Pancreas (tissue), 10 donors: ENCODE results near the gene MPV17L2. TPM values are rescaled to one million over a fixed set of nuclear protein-coding genes. Genes with fewer than 3 reads are reported as not detected.

Source experiments
- ATAC-seq, 4 donors: fragments of 200-7000 bp; cut with Tn5 transposase; one replicate each; pipeline versions ENCODE4 v1.8.0 to v1.9.1; 2020; ENCODE audit warnings: mild to moderate bottlenecking in 4 of 4, moderate library complexity in 4 of 4
- DNase-seq, 6 donors: peaks; one replicate each; pipeline ENCODE4 v3.0.0-alpha.2; 2020
- FAIRE-seq: peaks from 2 replicates; lab custom pipeline; 2012; peaks lifted over from hg19 to GRCh38; lab: Jason Lieb, UNC
- H3K27ac ChIP-seq, 4 donors: fragments of 200-600 bp; sonication (generic); 1 replicate in 3 of 4; 2 replicates in 1 of 4; pipeline versions ENCODE4 v1.5.0 to v1.8.0; 2020
- H3K27me3 ChIP-seq, 4 donors: fragments of 200-600 bp; one replicate each; pipeline ENCODE4 v1.8.0; 2021
- H3K36me3 ChIP-seq, 3 donors: fragments of 200-600 bp; sonication (generic) in 1 of 3; one replicate each; pipeline versions ENCODE4 v1.5.0 to v1.8.0; 2020 to 2021
- H3K4me1 ChIP-seq, 3 donors: fragments of 200-600 bp; one replicate each; pipeline ENCODE4 v1.8.0; 2021
- H3K4me3 ChIP-seq, 4 donors: fragments of 200-600 bp; sonication (generic) in 2 of 4; one replicate each; pipeline versions ENCODE4 v1.5.0 to v1.8.0; 2020 to 2021
- H3K9me3 ChIP-seq, 4 donors: fragments of 200-600 bp; one replicate each; pipeline ENCODE4 v1.8.0; 2021
- CTCF ChIP-seq, 4 donors: fragments of 200-600 bp; sonication (generic) in 3 of 4; IDR thresholded peaks; one replicate each; pipeline versions ENCODE4 v1.5.0 to v1.8.0; 2021; ENCODE audit warnings: antibody characterized with exemption in 4 of 4
- WGBS, 2 donors: extraction: QIAGEN DNeasy Blood & Tissue Kit; methylation state at CpG; one replicate each; pipeline ENCODE4 v1.1.7; 2013; 5-methylcytosine and 5-hydroxymethylcytosine counted together
- intact Hi-C, 3 donors: fragments of 100-400 bp; cut with DNase I; formaldehyde crosslinking; loops; one replicate each; pipeline versions ENCODE4 v1.11.1 to v1.14.2; 2022
- polyA plus RNA-seq, 2 donors: library from polyadenylated mRNA; stranded (reverse); fragments of 200-250 nt; gene quantifications; one replicate each; pipeline ENCODE4 v1.2.3, GENCODE V29; 2013
- total RNA-seq, 6 donors: library from RNA; stranded (reverse); fragmentation: NEBNext Ultra II Directional in 4 of 6; extraction: Animal tissue kit (Norgen Biotek cat#: 25700) in 4 of 6; gene quantifications; one replicate each; pipeline versions ENCODE4 v1.2.1 to v1.2.4, GENCODE V29; 2021 to 2023
- donor health status: healthy with polysubstance abuse.
- donor health status: DM: no; HTN: no; CAD: no; lungs with moderate emphysema.
- donor health status: DM: no; HTN: no; CAD: no.
- donor health status: control.
- donor health status: control.
- donor health status: Bipolar disorder and iron deficiency.
- donor health status: DM: yes; HTN: yes; CAD: no.
- donor health status: DM: no; HTN: no; CAD: no.
- donor health status: DM: no; HTN: no; CAD: no.
- donor health status: DM: yes; HTN: yes; CAD: no.

Gene MPV17L2
- total and polyA plus RNA-seq, 8 donors, result 2.8 to 10.4 (median 5.0) TPM

- Histone ChIP-seq H3K4me3 (no peak overlapping the region), H3K9me3 (no peaks in the 10 kb centered on the region), H3K27ac (no peak overlapping the region), H3K27me3 (no peaks in the 10 kb centered on the region), H3K36me3 (no peaks in the 10 kb centered on the region), H3K4me1 (no peaks in the 10 kb centered on the region)
- WGBS, 2 donors, result 93 to 94% methylated on average over 8 of the region's 8 CpGs
- TF ChIP-seq CTCF (IDR thresholded peaks at IDR 0.05), result no peak
- no peak for DNase-seq
- intact Hi-C loops, result loop anchor here in 1 of 3 donors (10.0 kb wide), 1 partner anchor 48 kb away; no protein-coding TSS in a partner anchor
- no peak for ATAC-seq
- FAIRE-seq, result no peak
Observed at GRCh38 chr19:18216789-18217188, 23.8 kb downstream of the MPV17L2 start.

- no peak for DNase-seq
- ATAC-seq, result no peak
- H3K4me1 ChIP-seq, result no peaks in the 10 kb centered on the region
- no peaks in the 10 kb centered on the region for H3K27me3 ChIP-seq
- H3K27ac ChIP-seq, result no peak overlapping the region
- WGBS, 2 donors, result 76 to 85% methylated on average over 17 of the region's 17 CpGs
- H3K4me3 ChIP-seq, result no peak overlapping the region
- no peak for TF ChIP-seq CTCF (IDR thresholded peaks at IDR 0.05)
- no peak for FAIRE-seq
- intact Hi-C loops, result loop anchor here in 1 of 3 donors (10.0 kb wide), 1 partner anchor 47 kb away; no protein-coding TSS in a partner anchor
- no peaks in the 10 kb centered on the region for H3K9me3 ChIP-seq
- H3K36me3 ChIP-seq, result no peaks in the 10 kb centered on the region
Observed at GRCh38 chr19:18218159-18218558, 25.1 kb downstream of the MPV17L2 start.

GRCh38 chr19:18218600-18218999 lies 25.6 kb downstream of the MPV17L2 start:
- WGBS, 2 donors, result 84 to 87% methylated on average over 3 of the region's 3 CpGs
- ATAC-seq, result no peak
- H3K4me3 ChIP-seq, result no peak overlapping the region
- no peaks in the 10 kb centered on the region for H3K27me3 ChIP-seq
- TF ChIP-seq CTCF (IDR thresholded peaks at IDR 0.05), result no peak
- H3K36me3 ChIP-seq, result no peaks in the 10 kb centered on the region
- intact Hi-C loops, result loop anchor here in 1 of 3 donors (10.0 kb wide), 1 partner anchor 46 kb away; no protein-coding TSS in a partner anchor
- no peaks in the 10 kb centered on the region for H3K9me3 ChIP-seq
- no peaks in the 10 kb centered on the region for H3K4me1 ChIP-seq
- FAIRE-seq, result no peak
- no peak for DNase-seq
- H3K27ac ChIP-seq, result no peak overlapping the region

DNA sequence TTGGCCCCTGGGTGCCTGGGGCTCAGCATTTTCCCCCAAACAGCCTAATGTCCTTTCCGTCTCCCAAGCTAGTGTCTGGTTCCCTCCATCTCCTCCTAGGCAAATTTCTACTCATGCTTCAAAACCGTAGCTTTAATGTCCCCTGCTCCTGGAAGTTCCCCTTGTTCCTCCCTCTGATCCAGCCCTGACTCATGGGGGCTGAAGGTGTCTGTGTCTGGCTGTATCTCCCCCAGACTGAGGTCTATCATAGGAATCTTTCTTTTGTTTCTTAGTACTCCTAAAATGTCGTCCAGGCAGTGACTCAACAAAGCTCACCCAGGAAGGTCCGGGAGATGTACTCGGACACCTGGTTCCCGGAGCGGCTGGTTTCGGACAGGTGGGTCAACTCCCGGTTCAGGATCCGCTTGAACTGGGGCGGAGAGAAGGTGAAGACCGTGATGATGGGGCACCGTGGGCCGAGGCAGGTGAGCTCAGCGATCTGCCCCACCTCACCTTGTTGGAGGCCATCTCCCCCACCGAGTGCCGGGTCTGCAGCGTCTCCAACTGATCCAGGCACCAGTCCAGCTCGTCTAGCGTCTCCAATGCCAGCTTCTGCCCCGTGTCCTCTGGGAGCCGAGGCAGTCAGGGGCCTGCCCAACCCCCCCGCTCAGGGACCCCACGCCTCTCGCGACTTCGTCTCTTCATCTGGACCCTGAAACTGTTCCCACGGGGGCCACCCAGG lies 27.1 kb downstream of the MPV17L2 start:
- intact Hi-C loops, result loop anchor here in 1 of 3 donors (10.0 kb wide), 1 partner anchor 45 kb away; no protein-coding TSS in a partner anchor
- no peak for FAIRE-seq

More for the DNA sequence above, 27.1 kb downstream of the MPV17L2 start:
- 50 to 52% methylated on average over 28 of the region's 28 CpGs for WGBS, 2 donors
- TF ChIP-seq CTCF (IDR thresholded peaks at IDR 0.05), result no peak
- Histone ChIP-seq H3K27me3 (no peaks in the 10 kb centered on the region), H3K4me3 (no peak overlapping the region), H3K9me3 (no peaks in the 10 kb centered on the region), H3K27ac (no peak overlapping the region), H3K36me3 (no peaks in the 10 kb centered on the region), H3K4me1 (peaks cover 0 to 4% (median 4%) of the 10 kb centered on the region in 3 donors)
- no peak for ATAC-seq
- DNase-seq, result peak in 1 of 6 donors; percentile 64
